ENCODE results near the gene SNCAIP. TPM values are rescaled to one million over a fixed set of nuclear protein-coding genes. Genes with fewer than 3 reads are reported as not detected.

The SNCAIP gene
- total RNA-seq, 1 donor from 2014 or later, result 1.4 TPM

DNA sequence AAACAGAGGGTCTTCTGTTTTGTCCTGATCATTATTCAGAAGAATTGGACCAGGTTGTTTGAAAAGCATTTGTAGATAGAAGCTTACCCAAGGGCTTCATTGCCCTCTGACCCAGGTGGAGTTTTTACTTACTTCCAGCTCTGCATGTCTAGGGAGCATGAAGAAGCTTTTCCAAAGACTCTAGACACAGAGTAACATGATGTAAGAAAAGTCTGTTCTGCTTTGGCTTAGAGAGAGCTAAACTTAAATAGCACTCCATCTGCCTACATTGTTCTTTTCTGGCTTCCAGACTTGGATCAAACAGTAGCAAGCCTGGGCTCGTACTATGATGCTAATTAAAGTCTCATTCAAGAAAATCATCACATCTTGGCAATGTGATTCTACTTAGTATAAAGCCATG is 112.1 kb downstream of the SNCAIP start:
- no peaks in the 10 kb centered on the region for H3K4me1 ChIP-seq
- no peak overlapping the region for H3K27ac ChIP-seq (replicated peaks)
- TF ChIP-seq, protein P1, sequence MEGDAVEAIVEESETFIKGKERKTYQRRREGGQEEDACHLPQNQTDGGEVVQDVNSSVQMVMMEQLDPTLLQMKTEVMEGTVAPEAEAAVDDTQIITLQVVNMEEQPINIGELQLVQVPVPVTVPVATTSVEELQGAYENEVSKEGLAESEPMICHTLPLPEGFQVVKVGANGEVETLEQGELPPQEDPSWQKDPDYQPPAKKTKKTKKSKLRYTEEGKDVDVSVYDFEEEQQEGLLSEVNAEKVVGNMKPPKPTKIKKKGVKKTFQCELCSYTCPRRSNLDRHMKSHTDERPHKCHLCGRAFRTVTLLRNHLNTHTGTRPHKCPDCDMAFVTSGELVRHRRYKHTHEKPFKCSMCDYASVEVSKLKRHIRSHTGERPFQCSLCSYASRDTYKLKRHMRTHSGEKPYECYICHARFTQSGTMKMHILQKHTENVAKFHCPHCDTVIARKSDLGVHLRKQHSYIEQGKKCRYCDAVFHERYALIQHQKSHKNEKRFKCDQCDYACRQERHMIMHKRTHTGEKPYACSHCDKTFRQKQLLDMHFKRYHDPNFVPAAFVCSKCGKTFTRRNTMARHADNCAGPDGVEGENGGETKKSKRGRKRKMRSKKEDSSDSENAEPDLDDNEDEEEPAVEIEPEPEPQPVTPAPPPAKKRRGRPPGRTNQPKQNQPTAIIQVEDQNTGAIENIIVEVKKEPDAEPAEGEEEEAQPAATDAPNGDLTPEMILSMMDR (IDR thresholded peaks at IDR 0.05; ENCODE audit: borderline replicate concordance), result no peak
- no peak for DNase-seq
- H3K4me3 ChIP-seq, result no peak overlapping the region
- H3K36me3 ChIP-seq, result no peaks in the 10 kb centered on the region
- no peaks in the 10 kb centered on the region for H3K27me3 ChIP-seq (ENCODE audit: low read depth)
- intact Hi-C loops (cut with micrococcal nuclease), result no loop called here
- no peaks in the 10 kb centered on the region for H3K9me3 ChIP-seq (replicated peaks)

DNA sequence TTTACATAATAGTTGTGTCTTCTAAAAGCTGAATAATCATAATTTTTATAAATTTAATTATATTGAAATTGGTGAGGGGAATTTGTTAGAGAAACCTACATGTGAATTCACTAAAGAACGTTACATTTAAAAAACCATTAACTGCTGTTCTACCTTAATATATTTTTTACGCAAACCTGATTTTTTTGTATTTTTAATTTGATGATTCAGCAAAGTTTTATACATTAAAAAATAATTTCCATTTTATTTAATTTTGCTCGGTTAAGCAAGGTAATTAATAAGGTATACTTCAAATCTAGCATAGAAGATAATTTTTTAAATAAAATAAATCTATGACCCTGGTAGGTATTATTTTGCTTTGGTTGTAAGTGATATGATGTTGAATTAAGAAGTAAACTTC is 114.3 kb downstream of the SNCAIP start:
- H3K36me3 ChIP-seq, result no peaks in the 10 kb centered on the region
- no peaks in the 10 kb centered on the region for H3K4me1 ChIP-seq
- no peak overlapping the region for H3K4me3 ChIP-seq
- no peaks in the 10 kb centered on the region for H3K27me3 ChIP-seq (ENCODE audit: low read depth)
- TF ChIP-seq, protein P1 (IDR thresholded peaks at IDR 0.05; ENCODE audit: borderline replicate concordance), result no peak
- intact Hi-C loops (cut with micrococcal nuclease), result no loop called here
- DNase-seq, result no peak
- H3K27ac ChIP-seq (replicated peaks), result no peak overlapping the region
- no peaks in the 10 kb centered on the region for H3K9me3 ChIP-seq (replicated peaks)

DNA sequence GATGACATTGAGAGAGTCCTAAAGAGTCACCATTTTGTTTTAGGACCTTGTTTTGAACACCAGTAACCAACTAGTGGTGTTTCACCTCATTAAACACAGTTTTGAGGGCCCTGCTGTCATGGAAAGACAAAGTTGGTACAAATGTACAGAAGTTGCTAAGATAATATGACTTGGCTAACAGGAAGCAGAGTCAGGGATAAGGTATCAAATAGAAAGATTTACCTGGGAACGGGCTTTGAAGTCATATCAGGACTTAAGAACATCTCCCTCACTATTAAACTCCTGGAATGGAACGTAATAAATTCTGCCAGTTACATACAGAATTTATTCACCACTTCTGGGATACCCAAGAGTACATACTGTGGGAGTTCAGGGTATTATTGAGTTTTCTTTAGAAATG is 115.6 kb downstream of the SNCAIP start:
- Histone ChIP-seq H3K27ac (replicated peaks) (no peak overlapping the region), H3K4me1 (no peaks in the 10 kb centered on the region), H3K4me3 (no peak overlapping the region), H3K9me3 (replicated peaks) (no peaks in the 10 kb centered on the region), H3K36me3 (no peaks in the 10 kb centered on the region), H3K27me3 (ENCODE audit: low read depth) (no peaks in the 10 kb centered on the region)
- TF ChIP-seq, protein P1 (IDR thresholded peaks at IDR 0.05; ENCODE audit: borderline replicate concordance), result no peak
- intact Hi-C loops (cut with micrococcal nuclease), result no loop called here
- no peak for DNase-seq

DNA sequence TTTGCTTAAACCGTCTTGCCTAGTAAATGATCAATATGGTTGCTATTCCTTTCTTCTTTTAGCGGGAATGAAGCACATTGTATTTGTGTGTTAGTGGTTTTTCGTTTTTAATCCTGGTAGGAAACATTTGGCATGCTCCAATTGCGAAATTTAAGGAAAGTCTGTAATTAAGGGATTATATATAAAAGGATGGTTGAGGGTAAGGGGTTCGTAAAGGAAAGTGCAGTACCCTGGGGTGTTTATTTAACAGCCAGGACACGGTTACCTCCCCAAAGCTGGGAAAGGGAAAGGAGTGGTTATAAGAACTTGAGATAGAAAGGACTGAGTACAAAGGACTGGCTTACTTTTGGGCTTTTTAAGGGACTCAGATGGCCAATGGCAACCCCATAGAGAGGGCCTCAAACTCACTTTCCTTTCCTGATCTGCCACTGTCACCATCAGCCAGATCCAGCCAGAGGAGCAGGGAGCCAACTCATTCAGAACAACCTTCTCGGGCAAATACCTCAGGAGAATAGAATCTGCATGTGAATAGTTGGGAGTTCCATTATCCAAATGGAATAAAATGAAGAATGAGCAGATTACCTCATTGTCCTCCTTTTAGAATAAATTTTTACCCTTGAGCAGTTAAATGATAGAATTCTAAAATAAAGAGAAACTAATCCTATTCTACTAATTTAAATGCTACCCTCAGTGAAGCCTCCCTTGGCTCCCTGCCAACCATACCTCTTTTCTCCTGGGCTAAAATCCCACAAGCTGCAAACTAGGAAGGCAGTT is 117.7 kb downstream of the SNCAIP start:
- no peak for DNase-seq
- no peaks in the 10 kb centered on the region for H3K9me3 ChIP-seq (replicated peaks)
- no peak overlapping the region for H3K4me3 ChIP-seq
- H3K4me1 ChIP-seq, result no peaks in the 10 kb centered on the region
- TF ChIP-seq, protein P1 (IDR thresholded peaks at IDR 0.05; ENCODE audit: borderline replicate concordance), result no peak
- no peaks in the 10 kb centered on the region for H3K27me3 ChIP-seq (ENCODE audit: low read depth)
- intact Hi-C loops (cut with micrococcal nuclease), result no loop called here
- no peak overlapping the region for H3K27ac ChIP-seq (replicated peaks)
- H3K36me3 ChIP-seq, result no peaks in the 10 kb centered on the region

DNA sequence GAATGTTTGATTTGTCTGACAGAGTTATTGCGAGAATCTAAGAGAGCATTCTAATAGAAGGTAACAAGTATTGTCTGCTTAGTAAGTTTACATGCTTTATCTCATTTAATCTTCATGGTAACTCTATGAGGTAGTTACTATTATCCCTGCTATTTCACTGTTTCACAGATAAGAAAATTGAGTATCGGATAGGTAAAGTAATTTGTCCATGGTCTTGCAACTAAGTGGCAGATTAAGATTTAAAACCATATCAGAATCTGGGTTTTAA is 118.2 kb downstream of the SNCAIP start:
- H3K4me1 ChIP-seq, result no peaks in the 10 kb centered on the region
- TF ChIP-seq, protein P1 (IDR thresholded peaks at IDR 0.05; ENCODE audit: borderline replicate concordance), result no peak
- DNase-seq, result no peak
- H3K27ac ChIP-seq (replicated peaks), result no peak overlapping the region
- H3K27me3 ChIP-seq (ENCODE audit: low read depth), result no peaks in the 10 kb centered on the region
- intact Hi-C loops (cut with micrococcal nuclease), result no loop called here
- no peaks in the 10 kb centered on the region for H3K36me3 ChIP-seq
- no peak overlapping the region for H3K4me3 ChIP-seq
- H3K9me3 ChIP-seq (replicated peaks), result no peaks in the 10 kb centered on the region
